ENCODE data around the gene GNRH2.

Gene GNRH2

DNA sequence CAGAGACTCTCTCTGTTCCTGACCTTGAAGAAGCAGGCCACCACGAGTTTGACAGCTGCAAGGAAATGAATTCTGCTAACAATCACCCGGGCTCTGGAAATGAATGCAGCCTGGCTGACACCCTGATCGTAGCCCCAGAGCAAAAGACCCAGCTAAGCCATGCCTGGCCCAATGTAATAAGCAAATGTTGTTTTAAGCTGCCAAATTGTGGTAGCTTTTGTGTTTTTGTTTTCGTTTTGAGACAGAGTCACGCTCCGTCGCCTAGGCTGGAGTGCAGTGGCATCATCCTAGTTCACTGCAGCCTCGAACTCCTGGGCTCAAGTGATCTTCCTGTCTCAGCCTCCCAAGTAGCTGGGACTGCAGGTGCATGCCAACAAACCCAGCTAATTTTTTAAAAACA, 24.7 kb downstream of the GNRH2 start:
- H3K4me3 ChIP-seq (ENCODE audit: low read depth in 1 of 2, low read length in 1 of 2), result no peak overlapping the region
- no peak overlapping the region for H3K27ac ChIP-seq
- peaks cover 76% of the 10 kb centered on the region for H3K27me3 ChIP-seq
- TF ChIP-seq CTCF (IDR thresholded peaks at IDR 0.05), result no peak
- no peaks in the 10 kb centered on the region for H3K36me3 ChIP-seq
- peaks cover 17 to 26% of the 10 kb centered on the region in 2 experiments for H3K4me1 ChIP-seq (ENCODE audit: control insufficient read depth in 1 of 2, insufficient read depth in 1 of 2, low read depth in 1 of 2, low read length in 1 of 2)
- H3K9me3 ChIP-seq, result no peaks in the 10 kb centered on the region

DNA sequence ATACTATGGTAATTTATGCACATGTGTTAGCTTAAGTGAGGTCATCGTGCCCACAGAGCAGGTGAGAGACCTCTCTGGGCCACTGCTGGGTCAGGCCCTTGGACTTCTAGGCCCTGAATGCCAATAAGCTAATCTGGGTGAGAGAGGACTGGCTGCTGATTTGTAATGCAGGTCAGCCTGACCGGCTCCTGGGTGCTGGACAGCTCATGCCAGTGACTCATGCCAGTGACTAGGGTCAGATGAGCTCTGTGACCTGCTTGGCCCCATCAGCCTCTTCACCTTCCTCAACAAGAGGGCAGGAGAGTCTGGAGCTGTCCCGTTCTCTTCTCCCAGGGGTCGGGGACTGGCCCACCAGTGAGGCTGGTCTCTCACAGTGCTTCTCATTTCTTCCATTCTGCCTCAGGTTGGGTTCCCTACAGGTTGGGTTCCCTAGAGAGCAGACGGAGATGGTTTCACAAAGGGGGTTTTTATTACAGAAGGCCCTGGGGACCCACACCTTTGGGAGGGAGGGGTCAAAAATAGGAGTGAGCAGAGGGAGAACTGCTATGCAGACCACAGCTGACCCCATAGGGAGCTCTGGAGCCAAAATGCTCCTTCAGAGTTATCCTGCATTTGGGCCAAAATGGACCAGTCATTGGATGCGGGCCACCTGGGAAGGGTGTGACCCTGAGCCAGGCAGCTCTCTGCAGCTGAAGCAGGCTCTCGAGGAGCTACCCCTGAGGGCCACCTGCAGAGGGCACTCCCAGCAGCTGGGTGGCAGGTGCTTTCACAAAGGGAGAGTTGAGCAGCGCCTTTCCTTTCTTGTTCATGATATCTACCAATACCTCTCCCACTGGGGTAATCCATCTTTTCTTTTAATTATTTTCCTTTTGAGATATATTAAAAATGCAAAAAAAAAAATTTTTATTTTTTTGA, 25.8 kb downstream of the GNRH2 start:
- Histone ChIP-seq H3K9me3 (no peaks in the 10 kb centered on the region), H3K4me1 (ENCODE audit: control insufficient read depth in 1 of 2, insufficient read depth in 1 of 2, low read depth in 1 of 2, low read length in 1 of 2) (peaks cover 17 to 26% of the 10 kb centered on the region in 2 experiments)

DNA sequence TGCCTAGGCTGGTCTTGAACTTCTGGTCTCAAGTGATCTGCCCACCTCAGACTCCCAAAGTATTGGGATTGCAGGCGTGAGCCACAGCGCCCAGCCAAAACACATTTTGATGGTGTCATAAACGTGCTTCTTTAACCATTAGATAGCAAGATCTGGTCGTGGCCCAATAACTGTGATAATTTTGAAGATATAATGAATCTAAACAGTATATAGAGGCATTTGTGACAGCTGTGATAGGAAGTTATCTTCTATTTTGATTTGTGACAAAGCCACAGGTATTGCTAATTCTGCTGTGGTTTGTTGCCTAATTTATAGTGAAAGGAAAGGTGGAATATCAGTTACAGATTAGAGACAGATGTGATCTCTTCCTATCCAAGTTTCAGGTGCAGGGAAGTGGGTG, 27.3 kb downstream of the GNRH2 start:
- peaks cover 31 to 41% of the 10 kb centered on the region in 2 experiments for H3K4me1 ChIP-seq (ENCODE audit: control insufficient read depth in 1 of 2, insufficient read depth in 1 of 2, low read depth in 1 of 2, low read length in 1 of 2)
- peaks cover 87% of the 10 kb centered on the region for H3K27me3 ChIP-seq
- TF ChIP-seq CTCF (IDR thresholded peaks at IDR 0.05), result no peak
- peak overlapping the region in 1 of 2 experiments; percentile 69 for H3K4me3 ChIP-seq (ENCODE audit: low read depth in 1 of 2, low read length in 1 of 2)
- no peaks in the 10 kb centered on the region for H3K36me3 ChIP-seq
- H3K9me3 ChIP-seq, result no peaks in the 10 kb centered on the region
- no peak overlapping the region for H3K27ac ChIP-seq

More for the DNA sequence above, 25.8 kb downstream of the GNRH2 start:
- no peaks in the 10 kb centered on the region for H3K36me3 ChIP-seq
- H3K27ac ChIP-seq, result no peak overlapping the region
- peaks cover 88% of the 10 kb centered on the region for H3K27me3 ChIP-seq
- TF ChIP-seq CTCF (IDR thresholded peaks at IDR 0.05), result no peak
- no peak overlapping the region for H3K4me3 ChIP-seq (ENCODE audit: low read depth in 1 of 2, low read length in 1 of 2)

- Histone ChIP-seq H3K36me3 (no peaks in the 10 kb centered on the region), H3K4me3 (ENCODE audit: low read depth in 1 of 2, low read length in 1 of 2) (peak overlapping the region; percentile 55 to 69), H3K9me3 (no peaks in the 10 kb centered on the region), H3K4me1 (ENCODE audit: control insufficient read depth in 1 of 2, insufficient read depth in 1 of 2, low read depth in 1 of 2, low read length in 1 of 2) (peaks cover 31 to 42% of the 10 kb centered on the region in 2 experiments), H3K27me3 (peaks cover 87% of the 10 kb centered on the region), H3K27ac (no peak overlapping the region)
- TF ChIP-seq CTCF (IDR thresholded peaks at IDR 0.05), result no peak
Measured at GRCh38 chr20:3071266-3071609, 27.8 kb downstream of the GNRH2 start.

DNA sequence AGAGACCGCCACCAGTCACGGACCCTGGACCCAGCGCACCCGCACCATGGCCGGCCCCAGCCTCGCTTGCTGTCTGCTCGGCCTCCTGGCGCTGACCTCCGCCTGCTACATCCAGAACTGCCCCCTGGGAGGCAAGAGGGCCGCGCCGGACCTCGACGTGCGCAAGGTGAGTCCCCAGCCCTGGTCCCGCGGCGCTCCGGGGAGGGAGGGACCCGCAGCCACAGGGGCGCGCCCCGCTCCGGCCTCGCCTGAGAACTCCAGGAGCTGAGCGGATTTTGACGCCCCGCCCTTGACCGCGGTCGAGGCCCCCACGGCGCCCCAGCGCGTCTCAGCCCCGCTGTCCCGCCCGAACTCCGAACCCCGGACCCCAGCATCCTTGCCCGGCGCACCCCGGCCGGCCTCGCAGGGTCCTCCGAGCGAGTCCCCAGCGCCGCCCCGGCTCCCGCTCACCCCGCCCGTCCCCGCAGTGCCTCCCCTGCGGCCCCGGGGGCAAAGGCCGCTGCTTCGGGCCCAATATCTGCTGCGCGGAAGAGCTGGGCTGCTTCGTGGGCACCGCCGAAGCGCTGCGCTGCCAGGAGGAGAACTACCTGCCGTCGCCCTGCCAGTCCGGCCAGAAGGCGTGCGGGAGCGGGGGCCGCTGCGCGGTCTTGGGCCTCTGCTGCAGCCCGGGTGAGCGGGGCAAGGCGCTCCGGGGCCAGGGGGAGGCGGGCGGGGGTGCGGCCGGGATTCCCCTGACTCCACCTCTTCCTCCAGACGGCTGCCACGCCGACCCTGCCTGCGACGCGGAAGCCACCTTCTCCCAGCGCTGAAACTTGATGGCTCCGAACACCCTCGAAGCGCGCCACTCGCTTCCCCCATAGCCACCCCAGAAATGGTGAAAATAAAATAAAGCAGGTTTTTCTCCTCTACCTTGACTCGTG, 28.4 kb downstream of the GNRH2 start, which contains the start of gene OXT:
TSS of gene OXT (plus strand) at position 11 of the 920 bp plus-strand sequence. CDS start at position 47, 36 bp downstream.
- H3K4me3 ChIP-seq (ENCODE audit: low read depth in 1 of 2, low read length in 1 of 2), result peak within 1 kb of the TSS; percentile 55 to 69

More for the DNA sequence above, 28.4 kb downstream of the GNRH2 start, which contains the start of gene OXT:
- Histone ChIP-seq H3K27me3 (peaks cover 92% of the 10 kb centered on the region), H3K36me3 (no peaks in the 10 kb centered on the region), H3K27ac (peak within 1 kb of the TSS; percentile 28), H3K4me1 (ENCODE audit: control insufficient read depth in 1 of 2, insufficient read depth in 1 of 2, low read depth in 1 of 2, low read length in 1 of 2) (peaks cover 33 to 48% of the 10 kb centered on the region in 2 experiments), H3K9me3 (no peaks in the 10 kb centered on the region)
- TF ChIP-seq CTCF (IDR thresholded peaks at IDR 0.05), result no peak

Measured in neutrophil (primary cell).